HG03439 (cell line): Measurements from ENCODE around the gene NLRP3.
"Not testable (repeated sequence)": the region's sequence is repeated elsewhere in the genome, so short reads cannot be mapped to it uniquely, and the experiment has no call there.

Experiments used
- ATAC-seq: cut with Tn5 transposase; IDR thresholded peaks from one replicate; pipeline ENCODE4 v1.9.1; 2021; ENCODE audit warnings: mild to moderate bottlenecking, moderate library complexity; ENCODE audit not compliant: unreplicated experiment

NLRP3 gene

GRCh38 chr1:247390116-247390791, 25.7 kb upstream of the NLRP3 start:
- peak; percentile 100 for ATAC-seq

DNA sequence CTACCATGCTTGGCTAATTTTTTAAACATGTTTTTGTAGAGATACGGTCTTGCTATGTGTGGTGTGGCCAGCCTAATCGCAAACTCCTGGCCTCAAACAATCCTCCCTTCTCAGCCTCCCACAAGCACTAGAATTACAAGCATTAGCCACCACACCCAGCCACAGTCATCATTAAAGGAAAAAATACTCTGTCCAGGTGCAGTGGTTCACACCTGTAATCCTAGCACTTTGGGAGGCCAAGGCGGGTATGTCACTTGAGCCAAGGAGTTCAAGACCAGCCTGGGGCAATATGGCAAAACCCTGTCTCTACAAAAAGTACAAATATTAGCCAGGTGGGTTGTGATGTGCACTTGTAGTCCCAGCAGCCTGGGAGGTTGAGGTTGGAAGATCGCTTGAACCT, 25.0 kb upstream of the NLRP3 start:
- ATAC-seq: no peak

DNA sequence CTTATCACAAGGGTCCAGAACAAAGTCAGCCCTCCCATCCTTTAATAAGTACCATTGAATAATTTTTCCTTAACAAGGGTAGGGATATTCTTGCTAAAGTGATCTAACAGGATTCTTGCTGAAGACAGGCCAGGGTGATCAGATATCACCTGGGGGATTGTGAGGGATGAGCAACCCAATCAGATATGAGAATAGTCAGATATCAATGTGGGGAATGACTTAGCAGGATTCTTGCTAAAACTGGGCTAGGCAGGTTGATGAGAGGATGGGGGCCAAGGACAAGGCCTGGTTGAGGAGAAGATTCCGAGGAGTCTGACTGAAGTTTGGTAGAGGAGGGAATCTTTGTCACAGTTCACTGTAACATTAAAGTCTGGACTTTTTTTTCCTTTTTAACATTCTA, 23.9 kb upstream of the NLRP3 start:
- no peak for ATAC-seq

DNA sequence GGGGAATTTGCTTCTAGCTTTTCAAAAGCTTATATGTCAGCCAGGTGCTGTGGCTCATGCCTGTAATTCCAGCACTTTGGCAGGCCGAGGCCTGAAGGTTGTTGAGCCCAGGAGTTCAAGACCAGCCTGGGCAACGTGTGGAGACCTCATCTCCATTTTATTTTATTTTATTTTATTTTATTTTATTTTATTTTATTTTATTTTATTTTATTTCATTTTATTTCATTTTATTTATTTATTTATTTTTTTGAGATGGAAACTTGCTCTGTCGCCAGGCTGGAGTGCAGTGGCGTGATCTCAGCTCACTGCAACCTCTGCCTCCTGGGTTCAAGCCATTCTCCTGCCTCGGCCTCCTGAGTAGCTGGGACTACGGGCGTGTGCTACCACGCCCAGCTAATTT, 20.9 kb upstream of the NLRP3 start:
- ATAC-seq: not testable (repeated sequence)

GRCh38 chr1:247400685-247401084, 15.3 kb upstream of the NLRP3 start:
- ATAC-seq: no peak

- no peak for ATAC-seq
Observed at GRCh38 chr1:247401310-247402119, 14.5 kb upstream of the NLRP3 start.

DNA sequence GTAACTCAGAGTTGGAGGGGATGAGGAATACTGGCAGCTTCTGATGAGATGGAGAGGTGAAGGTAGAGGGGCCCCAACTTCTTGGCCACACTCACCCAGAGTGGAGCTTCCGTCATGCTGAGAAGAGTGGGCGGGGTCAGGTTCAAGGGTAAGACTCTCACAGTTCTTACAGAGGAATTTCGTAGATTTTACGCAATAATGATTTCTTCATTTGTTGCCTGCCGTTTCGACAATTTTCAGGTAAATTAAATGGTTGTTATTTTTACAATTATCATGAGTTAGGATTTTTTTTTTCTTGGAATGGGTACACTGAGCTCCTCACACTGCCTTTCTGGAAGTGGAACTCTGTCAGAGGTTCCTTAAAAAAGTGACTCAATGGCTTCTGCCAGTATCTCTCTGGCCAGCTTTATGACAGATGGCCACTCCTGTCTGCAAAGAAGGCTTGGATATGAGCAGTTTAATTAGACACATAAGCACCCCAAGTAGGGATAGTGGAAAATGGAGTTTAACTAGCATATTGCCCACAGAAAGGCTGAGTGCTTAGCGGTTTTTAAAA, 13.8 kb upstream of the NLRP3 start:
- no peak for ATAC-seq

GRCh38 chr1:247406014-247406656, 9.8 kb upstream of the NLRP3 start:
- no peak for ATAC-seq

GRCh38 chr1:247407180-247407616, 8.8 kb upstream of the NLRP3 start:
- peak; percentile 72 for ATAC-seq

DNA sequence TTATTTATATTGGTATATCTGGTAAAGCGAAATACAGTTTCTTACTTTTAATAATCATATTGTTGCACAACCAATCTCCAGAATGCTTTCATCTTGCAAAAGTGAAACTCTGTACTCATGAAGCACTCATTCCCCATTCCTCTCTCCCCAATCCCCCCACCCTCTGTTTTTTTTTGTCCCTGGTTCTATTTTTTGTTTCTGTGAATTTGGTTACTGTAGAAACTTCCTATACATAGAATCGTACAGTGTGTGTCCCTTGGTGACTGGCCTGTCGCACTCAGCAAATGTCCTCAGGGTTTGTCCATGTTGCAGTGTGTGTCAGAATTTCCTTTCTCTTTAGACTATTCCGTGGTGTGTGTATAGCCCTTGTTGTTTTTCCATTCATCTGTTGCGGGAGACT, 7.9 kb upstream of the NLRP3 start:
- no peak for ATAC-seq

GRCh38 chr1:247409869-247410544, 6.0 kb upstream of the NLRP3 start:
- peak; percentile 88 for ATAC-seq

DNA sequence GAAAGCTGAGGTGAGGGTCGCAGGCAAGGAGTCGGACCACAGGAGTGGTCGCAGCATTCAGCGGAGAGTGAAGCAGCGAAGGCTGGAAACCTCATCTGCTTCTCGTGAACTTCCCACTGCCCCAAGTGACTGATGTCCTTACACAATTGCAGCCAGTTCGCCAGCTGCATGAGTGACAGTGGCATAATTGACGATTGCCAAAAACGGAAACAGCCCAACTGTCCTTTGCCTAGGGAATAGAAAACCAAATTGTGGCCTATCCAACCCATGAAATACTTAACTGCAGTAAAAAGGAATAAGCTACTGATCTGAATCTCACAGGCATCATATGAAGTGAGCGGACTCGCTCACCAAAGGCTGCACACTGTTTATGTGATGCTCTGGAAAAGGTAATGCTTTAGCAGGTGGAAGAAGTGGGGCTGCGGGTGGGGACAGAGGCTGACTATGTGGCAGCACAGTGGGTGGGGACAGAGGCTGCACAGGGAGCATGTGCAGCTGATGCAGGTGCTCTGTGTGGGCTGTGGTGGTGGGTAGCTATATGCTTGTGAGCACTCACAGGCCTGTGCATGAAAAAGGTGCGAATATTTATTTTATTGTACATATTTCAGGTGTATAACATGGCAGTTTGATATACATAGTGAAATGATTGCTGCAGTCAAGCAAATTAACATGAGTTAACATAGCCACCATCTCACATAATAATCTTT, 4.2 kb upstream of the NLRP3 start:
- ATAC-seq: no peak

GRCh38 chr1:247417831-247418230, 1.9 kb downstream of the NLRP3 start:
- ATAC-seq: no peak

GRCh38 chr1:247419336-247419735, 3.4 kb downstream of the NLRP3 start:
- no peak for ATAC-seq

- no peak for ATAC-seq
Observed at GRCh38 chr1:247421074-247421473, 5.1 kb downstream of the NLRP3 start.

DNA sequence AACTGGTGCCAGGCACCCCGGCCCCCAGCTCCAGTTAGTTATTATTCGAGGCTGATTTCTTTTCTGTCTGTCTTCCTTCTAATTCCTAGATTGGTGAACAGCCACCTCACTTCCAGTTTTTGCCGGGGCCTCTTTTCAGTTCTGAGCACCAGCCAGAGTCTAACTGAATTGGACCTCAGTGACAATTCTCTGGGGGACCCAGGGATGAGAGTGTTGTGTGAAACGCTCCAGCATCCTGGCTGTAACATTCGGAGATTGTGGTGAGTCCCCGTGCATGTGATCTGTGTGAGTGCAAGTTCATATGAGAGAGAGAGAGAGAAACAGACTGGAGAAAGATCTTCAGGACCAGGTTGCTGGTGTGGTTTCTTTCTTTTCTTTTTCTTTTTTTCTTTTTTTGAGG, 13.5 kb downstream of the NLRP3 start:
- ATAC-seq: no peak

DNA sequence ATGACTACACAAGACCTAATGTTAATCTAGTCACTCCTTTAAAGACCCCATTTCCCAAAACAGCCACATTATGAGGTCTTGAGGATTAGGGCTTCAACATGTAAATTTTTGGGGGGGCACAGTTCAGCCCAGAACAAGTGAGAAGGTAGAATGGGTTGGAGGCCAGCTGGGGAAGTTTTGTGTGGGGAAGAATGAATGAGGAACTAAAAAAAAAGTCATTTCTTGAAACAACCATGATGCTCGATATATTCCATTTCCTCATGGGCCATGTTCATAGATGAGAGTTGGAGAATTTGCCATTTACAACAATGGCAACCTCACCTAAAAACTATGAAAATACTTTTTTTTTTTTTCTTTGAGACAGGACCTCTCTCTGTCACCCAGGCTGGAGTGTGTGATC, 14.5 kb downstream of the NLRP3 start:
- ATAC-seq: no peak

GRCh38 chr1:247431643-247432042, 15.7 kb downstream of the NLRP3 start:
- no peak for ATAC-seq

DNA sequence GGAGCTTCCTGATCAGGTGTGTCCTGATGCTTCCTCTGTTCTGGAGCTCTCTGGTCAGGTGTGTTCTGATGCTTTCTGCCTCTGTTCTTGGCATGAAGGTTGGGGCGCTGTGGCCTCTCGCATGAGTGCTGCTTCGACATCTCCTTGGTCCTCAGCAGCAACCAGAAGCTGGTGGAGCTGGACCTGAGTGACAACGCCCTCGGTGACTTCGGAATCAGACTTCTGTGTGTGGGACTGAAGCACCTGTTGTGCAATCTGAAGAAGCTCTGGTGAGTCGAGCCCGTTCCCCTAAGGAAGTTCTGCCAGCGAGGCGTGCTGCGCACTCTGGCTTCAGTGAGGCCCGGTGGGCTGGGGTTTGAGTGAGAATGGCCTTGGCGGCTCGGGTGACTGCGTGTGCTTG, 18.0 kb downstream of the NLRP3 start:
- ATAC-seq: no peak

DNA sequence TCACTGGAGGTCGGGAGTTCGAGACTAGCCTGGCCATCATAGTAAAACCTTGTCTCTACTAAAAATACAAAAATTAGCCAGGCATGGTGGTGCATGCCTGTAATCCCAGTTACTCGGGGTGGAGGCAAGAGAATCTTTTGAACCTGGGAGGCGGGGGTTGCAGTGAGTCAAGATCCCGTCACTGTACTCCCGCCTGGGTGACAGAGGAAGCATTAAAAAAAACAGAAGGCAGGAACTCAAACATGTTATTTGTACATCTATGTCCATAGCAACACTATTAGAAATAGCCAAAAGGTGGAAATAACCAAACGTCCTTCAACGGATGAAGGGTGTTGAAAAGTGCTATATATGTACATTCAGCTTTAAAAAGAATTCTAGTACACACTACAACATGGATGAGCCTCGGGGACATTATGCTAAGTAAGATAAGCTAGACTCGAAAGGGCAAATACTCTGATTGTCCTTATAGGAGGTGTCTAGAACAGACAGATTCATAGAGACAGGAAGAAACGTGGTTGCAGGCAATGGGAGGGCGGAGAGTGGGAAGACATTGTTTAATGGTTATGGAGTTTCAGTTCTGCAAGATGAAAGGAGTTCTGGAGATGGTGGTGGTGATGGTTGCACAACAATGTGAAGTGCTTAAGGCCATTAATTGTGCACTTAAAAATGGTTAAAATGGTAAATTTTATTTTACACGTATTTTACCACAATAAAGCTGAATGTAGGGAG, 19.2 kb downstream of the NLRP3 start:
- ATAC-seq: no peak
